ENCODE results near the gene LIMCH1.
"Not testable (repeated sequence)": the region's sequence is repeated elsewhere in the genome, so short reads cannot be mapped to it uniquely, and the experiment has no call there.

LIMCH1 gene

GRCh38 chr4:41734371-41734770 is 196.4 kb downstream of the LIMCH1 start:
- no peak for TF ChIP-seq CTCF (IDR thresholded peaks at IDR 0.05)
- Histone ChIP-seq H3K27me3 (peaks cover 0 to 12% of the 10 kb centered on the region in 2 donors), H3K9me3 (no peaks in the 10 kb centered on the region), H3K4me3 (no peak overlapping the region), H3K36me3 (no peaks in the 10 kb centered on the region), H3K27ac (no peak overlapping the region), H3K4me1 (no peaks in the 10 kb centered on the region)
- DNase-seq, result no peak
- intact Hi-C loops (cut with DNase I; ENCODE audit: low total_unique reads), result no loop called here

GRCh38 chr4:41737491-41737890 is 199.5 kb downstream of the LIMCH1 start:
- H3K4me1 ChIP-seq, DNase-seq: not testable (repeated sequence)
- peaks cover 0 to 31% of the 10 kb centered on the region in 2 donors for H3K27me3 ChIP-seq

GRCh38 chr4:41741354-41741753 is 203.4 kb downstream of the LIMCH1 start:
- intact Hi-C loops (cut with DNase I; ENCODE audit: low total_unique reads), result no loop called here
- H3K4me3 ChIP-seq, result no peak overlapping the region
- H3K27ac ChIP-seq, result no peak overlapping the region
- peaks cover 4 to 65% of the 10 kb centered on the region in 2 donors for H3K27me3 ChIP-seq
- H3K4me1 ChIP-seq, result peaks cover 0 to 8% (median 4%) of the 10 kb centered on the region in 4 donors
- H3K9me3 ChIP-seq, result peaks cover 0 to 9% (median 5%) of the 10 kb centered on the region in 3 donors
- no peak for TF ChIP-seq CTCF (IDR thresholded peaks at IDR 0.05)
- no peak for DNase-seq
- H3K36me3 ChIP-seq, result no peaks in the 10 kb centered on the region

More at GRCh38 chr4:41737491-41737890, 199.5 kb downstream of the LIMCH1 start:
- intact Hi-C loops (cut with DNase I; ENCODE audit: low total_unique reads); H3K9me3 ChIP-seq; H3K4me3 ChIP-seq; H3K27ac ChIP-seq; H3K36me3 ChIP-seq: not testable (repeated sequence)

GRCh38 chr4:41744572-41745291 is 206.8 kb downstream of the LIMCH1 start:
- Histone ChIP-seq H3K9me3 (peaks cover 0 to 9% (median 5%) of the 10 kb centered on the region in 3 donors), H3K27ac (no peak overlapping the region), H3K4me1 (peaks cover 0 to 21% (median 11%) of the 10 kb centered on the region in 4 donors), H3K4me3 (no peak overlapping the region), H3K36me3 (no peaks in the 10 kb centered on the region), H3K27me3 (peaks cover 5 to 82% of the 10 kb centered on the region in 2 donors)
- no peak for TF ChIP-seq CTCF (IDR thresholded peaks at IDR 0.05)
- intact Hi-C loops (cut with DNase I; ENCODE audit: low total_unique reads), result no loop called here
- no peak for DNase-seq

- H3K27ac ChIP-seq, result no peak overlapping the region
- no peak overlapping the region for H3K4me3 ChIP-seq
- H3K4me1 ChIP-seq, result peaks cover 0 to 21% (median 11%) of the 10 kb centered on the region in 4 donors
- no peaks in the 10 kb centered on the region for H3K36me3 ChIP-seq
- intact Hi-C loops (cut with DNase I; ENCODE audit: low total_unique reads), result no loop called here
- DNase-seq, result no peak
- TF ChIP-seq CTCF (IDR thresholded peaks at IDR 0.05), result no peak
- peaks cover 0 to 9% (median 5%) of the 10 kb centered on the region in 3 donors for H3K9me3 ChIP-seq
- H3K27me3 ChIP-seq, result peaks cover 5 to 84% of the 10 kb centered on the region in 2 donors
Observed at GRCh38 chr4:41745292-41746024, 207.5 kb downstream of the LIMCH1 start.

GRCh38 chr4:41746025-41746439 is 208.1 kb downstream of the LIMCH1 start:
- no peak for DNase-seq
- Histone ChIP-seq H3K36me3 (no peaks in the 10 kb centered on the region), H3K27ac (no peak overlapping the region), H3K27me3 (peaks cover 5 to 88% of the 10 kb centered on the region in 2 donors), H3K4me1 (peaks cover 0 to 27% (median 11%) of the 10 kb centered on the region in 4 donors), H3K9me3 (peaks cover 0 to 9% (median 5%) of the 10 kb centered on the region in 3 donors), H3K4me3 (no peak overlapping the region)
- TF ChIP-seq CTCF (IDR thresholded peaks at IDR 0.05), result no peak
- intact Hi-C loops (cut with DNase I; ENCODE audit: low total_unique reads), result no loop called here

Data from tibial artery (tissue), 4 donors.